HepG2 (cell line): Measurements from ENCODE around the gene SLC38A4. TPM values are rescaled to one million over a fixed set of nuclear protein-coding genes. Genes with fewer than 3 reads are reported as not detected.

ENCODE experiments used
- ATAC-seq: fragments of 200-7000 bp; cut with Tn5 transposase; 3 replicates; pipeline ENCODE4 v1.9.1; 2020; ENCODE audit warnings: mild to moderate bottlenecking, moderate library complexity
- BruUV-seq: library from RNA; stranded (reverse); fragments of 400-500 nt; replicated peaks from 2 replicates; lab custom pipeline; 2021; lab: Mats Ljungman, UMichigan
- CTCF ChIA-PET: fragments of 300-600 bp; formaldehyde crosslinking; extraction: SDS; loops from one replicate; lab custom pipeline; 2021; ENCODE audit warnings: low total read pairs, inconsistent platforms, low intra/inter-chr PET ratio; lab: Yijun Ruan, JAX
- POLR2A ChIA-PET: fragments of 350-600 bp; sonication (Branson Sonifier 250); formaldehyde crosslinking; loops from one replicate; lab custom pipeline; 2020; ENCODE audit warnings: antibody characterized with exemption, inconsistent platforms; lab: Yijun Ruan, JAX
- DNase-seq: peaks from one replicate; pipeline ENCODE4 v3.0.0-alpha.2; 2015; ENCODE audit warnings: low spot score
- FAIRE-seq: peaks from 3 replicates; lab custom pipeline; 2011; peaks lifted over from hg19 to GRCh38; lab: Jason Lieb, UNC
- H2AFZ ChIP-seq: one replicate; pipeline ENCODE4 v1.6.1; 2011; ENCODE audit warnings: low read length, inconsistent platforms
- H3K27ac ChIP-seq: fragments of 300-600 bp; 3 replicates; pipeline ENCODE4 v1.8.0; 2011; ENCODE audit warnings: mixed run types, mild to moderate bottlenecking, mixed read lengths, low read length, inconsistent platforms; ENCODE audit not compliant: insufficient read depth; ENCODE audit errors: extremely low read length
- H3K27me3 ChIP-seq, 2 experiments: fragments of 200-600 bp in 1 of 2; 2 replicates in 1 of 2; 3 replicates in 1 of 2; pipeline versions ENCODE4 v1.6.0 to v1.8.0; 2011; ENCODE audit warnings: low read length in 2 of 2, mild to moderate bottlenecking in 2 of 2, moderate library complexity in 2 of 2, inconsistent platforms in 1 of 2; ENCODE audit not compliant: insufficient read depth in 2 of 2, control insufficient read depth in 1 of 2
- H3K36me3 ChIP-seq, 2 experiments: fragments of 200-600 bp in 1 of 2; replicated peaks in 1 of 2; 2 replicates in 1 of 2; 3 replicates in 1 of 2; pipeline versions ENCODE4 v1.5.1 to v1.8.0; 2011; ENCODE audit warnings: low read length in 2 of 2, inconsistent platforms in 1 of 2; ENCODE audit not compliant: insufficient read depth in 2 of 2, control insufficient read depth in 1 of 2
- H3K4me1 ChIP-seq: 2 replicates; pipeline ENCODE4 v1.5.1; 2012; ENCODE audit warnings: low read length, inconsistent platforms; ENCODE audit not compliant: insufficient read depth
- H3K4me2 ChIP-seq: 2 replicates; pipeline ENCODE4 v1.6.0; 2011; ENCODE audit warnings: low read depth, low read length, inconsistent platforms
- H3K4me3 ChIP-seq, 3 experiments: fragments of 200-600 bp in 1 of 3; sonication (generic), shearing (Covaris generic) in 1 of 3; replicated peaks in 1 of 3; 2 replicates each; pipeline ENCODE4 v1.5.1; 2011 to 2016; ENCODE audit warnings: low read length in 3 of 3, inconsistent platforms in 2 of 3, low read depth in 2 of 3, mild to moderate bottlenecking in 2 of 3, control low read depth in 1 of 3, mixed read lengths in 1 of 3; ENCODE audit not compliant: insufficient read depth in 1 of 3
- H3K79me2 ChIP-seq: one replicate; pipeline ENCODE4 v1.6.1; 2011; ENCODE audit warnings: low read length, inconsistent platforms; ENCODE audit not compliant: insufficient read depth
- H3K9ac ChIP-seq: 2 replicates; pipeline ENCODE4 v1.6.0; 2011; ENCODE audit warnings: mild to moderate bottlenecking, low read depth, low read length, inconsistent platforms; ENCODE audit not compliant: insufficient read depth
- H3K9me3 ChIP-seq: 2 replicates; pipeline ENCODE4 v1.5.1; 2012; ENCODE audit warnings: mild to moderate bottlenecking, low read length
- H4K20me1 ChIP-seq: 2 replicates; pipeline ENCODE4 v1.6.0; 2011; ENCODE audit warnings: inconsistent platforms, mild to moderate bottlenecking, low read length, moderate library complexity; ENCODE audit not compliant: insufficient read depth
- BCLAF1 ChIP-seq: fragments of 450-650 bp; IDR thresholded peaks from 2 replicates; pipeline ENCODE4 v1.6.1; 2017; ENCODE audit warnings: mild to moderate bottlenecking
- ZBTB39 ChIP-seq: sonication (generic); formaldehyde crosslinking; IDR thresholded peaks from 2 replicates; pipeline ENCODE4 v1.5.0; 2020; ENCODE audit warnings: missing genetic modification reagents
- ZNF34 ChIP-seq: sonication (generic); formaldehyde crosslinking; IDR thresholded peaks from 2 replicates; pipeline ENCODE4 v1.4.0; 2020; ENCODE audit warnings: mild to moderate bottlenecking, missing genetic modification reagents, borderline replicate concordance
- ZNF564 ChIP-seq: sonication (generic); formaldehyde crosslinking; IDR thresholded peaks from 2 replicates; pipeline ENCODE4 v1.8.1; 2023; ENCODE audit warnings: mild to moderate bottlenecking, missing genetic modification reagents
- WGBS: methylation state at CpG from one replicate; pipeline ENCODE4 v1.1.6; 2017; ENCODE audit warnings: low lambda C conversion rate; 5-methylcytosine and 5-hydroxymethylcytosine counted together
- in situ Hi-C: cut with HindIII; loops from 2 replicates; pipeline ENCODE4 v1.10.0; 2017; ENCODE audit warnings: low pct_unique_long_range_greater_than_20kb; ENCODE audit not compliant: extremely low pct_ligation_motif_present
- intact Hi-C: fragments of 100-400 bp; cut with micrococcal nuclease; formaldehyde crosslinking; loops from one replicate; pipeline ENCODE4 v1.10.0; 2022; ENCODE audit not compliant: unreplicated experiment
- polyA plus RNA-seq, 8 experiments: library from polyadenylated mRNA; depleted of rRNA in 3 of 8; stranded (reverse) in 7 of 8; unstranded in 1 of 8; fragments of >200 nt; fragmentation: Illumina TruSeq in 4 of 8; extraction: Trizol in 4 of 8; gene quantifications; 2 replicates each; pipeline versions ENCODE4 v1.2.1 to v1.2.3, GENCODE V29; 2011 to 2016; ENCODE audit warnings: low read depth in 4 of 8, missing spikeins in 1 of 8, mixed read lengths in 1 of 8; ENCODE audit not compliant: insufficient read depth in 1 of 8
- total RNA-seq, 5 experiments: library from RNA; depleted of rRNA; stranded (reverse); fragments of >200 nt; fragmentation: Illumina TruSeq; extraction: Trizol; gene quantifications; 2 replicates each; pipeline ENCODE4 v1.2.3, GENCODE V29; 2016; ENCODE audit warnings: low read depth in 1 of 5

The SLC38A4 gene
- total and polyA plus RNA-seq, 2 of the 13 experiments (the other 11 are each of a cell fraction or from before 2014, with no cell fraction given): 3.5 to 5.2 TPM

- H2AFZ ChIP-seq: no peak overlapping the region
- TF ChIP-seq BCLAF1 (no peak), ZNF564 (CRISPR knock-in tag) (no peak), ZNF34 (CRISPR knock-in tag) (no peak), ZBTB39 (CRISPR knock-in tag) (no peak)
- TF ChIP-seq, all 625 proteins: peak for 0
- no peak overlapping the region for H3K9ac ChIP-seq
- H3K9me3 ChIP-seq: no peaks in the 10 kb centered on the region
- H3K4me2 ChIP-seq: no peak overlapping the region
- H3K27ac ChIP-seq: no peak overlapping the region
- peaks cover 31% of the 10 kb centered on the region for H3K4me1 ChIP-seq
- H3K79me2 ChIP-seq: no peaks in the 10 kb centered on the region
- ChIA-PET CTCF (no interaction called here), POLR2A (no interaction called here)
- H3K36me3 ChIP-seq: no peaks in the 10 kb centered on the region
- ATAC-seq (no peak), DNase-seq (no peak), FAIRE-seq (no peak)
- no peaks in the 10 kb centered on the region for H3K27me3 ChIP-seq
- intact Hi-C loops: no loop called here
- WGBS: 84% methylated on average over 5 of the region's 5 CpGs
- no TSS peak for BruUV-seq
- no peaks in the 10 kb centered on the region for H4K20me1 ChIP-seq
- H3K4me3 ChIP-seq: no peak overlapping the region
- in situ Hi-C loops: no loop called here
These were observed 38.2 kb downstream of the SLC38A4 start for GRCh38 chr12:46787496-46788055.
